H54 (cell line): ENCODE results near the gene AQP6.

Source experiments
- DNase-seq: peaks from one replicate; pipeline ENCODE4 v3.0.0; 2011; ENCODE audit warnings: low spot score, mixed read lengths; ENCODE audit not compliant: insufficient read length
- FAIRE-seq: peaks from 3 replicates; lab custom pipeline; 2011; peaks lifted over from hg19 to GRCh38; lab: Jason Lieb, UNC
- POLR2A ChIP-seq: IDR thresholded peaks from 2 replicates; pipeline ENCODE4 v1.6.1; 2011; ENCODE audit warnings: low read depth, mild to moderate bottlenecking, low read length

Gene AQP6, protein sequence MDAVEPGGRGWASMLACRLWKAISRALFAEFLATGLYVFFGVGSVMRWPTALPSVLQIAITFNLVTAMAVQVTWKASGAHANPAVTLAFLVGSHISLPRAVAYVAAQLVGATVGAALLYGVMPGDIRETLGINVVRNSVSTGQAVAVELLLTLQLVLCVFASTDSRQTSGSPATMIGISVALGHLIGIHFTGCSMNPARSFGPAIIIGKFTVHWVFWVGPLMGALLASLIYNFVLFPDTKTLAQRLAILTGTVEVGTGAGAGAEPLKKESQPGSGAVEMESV

DNA sequence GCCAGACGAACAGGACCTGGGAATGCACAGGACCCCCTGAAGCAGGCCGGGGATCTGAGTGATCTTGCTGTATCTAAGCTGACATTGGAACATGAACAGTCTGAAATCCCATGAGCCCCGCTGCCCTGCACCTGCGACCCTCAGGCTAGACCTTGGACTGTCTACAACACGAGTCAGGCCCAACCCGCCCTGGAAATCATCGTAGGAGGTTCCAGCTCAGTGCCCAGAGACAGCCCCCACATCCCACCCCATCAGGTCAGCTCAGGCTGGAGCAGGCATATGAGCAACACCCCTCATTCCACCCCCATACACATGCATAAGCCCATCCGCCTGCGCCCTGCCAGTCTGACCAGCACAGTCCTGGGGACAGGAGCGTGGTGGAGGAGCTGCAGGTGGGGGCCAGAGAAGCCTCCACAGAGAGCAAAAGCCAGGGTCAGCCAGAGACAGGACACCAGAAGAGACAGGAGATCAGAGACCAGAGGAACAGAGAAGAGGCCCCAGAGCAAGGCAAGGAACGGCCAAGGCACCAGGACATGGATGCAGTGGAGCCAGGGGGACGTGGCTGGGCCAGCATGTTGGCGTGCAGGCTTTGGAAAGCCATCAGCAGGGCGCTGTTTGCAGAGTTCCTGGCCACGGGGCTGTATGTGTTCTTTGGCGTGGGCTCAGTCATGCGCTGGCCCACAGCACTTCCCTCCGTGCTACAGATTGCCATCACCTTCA lies at the start of gene AQP6:
Gene AQP6, plus strand, starts transcription at position 307 of the 720 bp plus-strand sequence. Its CDS starts 227 bp downstream, at position 534.
- no peak for TF ChIP-seq POLR2A
- no peak for FAIRE-seq

DNA sequence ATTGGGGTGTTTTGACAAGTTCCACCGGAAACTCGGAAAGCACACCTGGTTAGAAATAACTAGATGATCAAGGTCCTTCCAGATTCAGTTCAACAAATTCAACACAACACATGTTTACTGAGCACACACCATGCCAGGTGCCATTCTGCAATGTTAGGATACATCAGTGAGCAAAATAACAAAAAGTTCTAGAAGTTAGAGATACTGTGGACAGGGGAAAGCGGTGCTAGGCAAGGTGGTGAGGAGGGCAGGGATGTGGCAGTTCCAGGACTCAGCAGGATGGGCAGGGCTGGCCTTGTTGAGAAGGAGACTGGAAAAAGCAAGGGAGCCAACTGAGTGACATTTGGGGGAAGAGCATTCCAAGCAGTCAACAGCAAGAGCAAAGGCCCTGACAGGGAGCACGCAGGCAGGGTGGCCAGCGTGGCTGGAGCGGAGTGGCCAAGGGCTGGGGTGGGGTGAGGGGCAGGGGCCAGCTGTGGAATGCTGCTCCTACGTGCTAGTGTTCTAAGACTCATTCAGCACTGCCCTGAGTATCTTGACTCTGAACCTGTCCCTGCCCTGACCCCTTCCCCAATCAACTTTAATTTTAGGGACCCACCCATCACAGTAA lies 49.6 kb upstream of the AQP6 start:
- no peak for TF ChIP-seq POLR2A
- DNase-seq (no peak), FAIRE-seq (no peak)

More for the DNA sequence above, at the start of gene AQP6:
- no peak for DNase-seq

DNA sequence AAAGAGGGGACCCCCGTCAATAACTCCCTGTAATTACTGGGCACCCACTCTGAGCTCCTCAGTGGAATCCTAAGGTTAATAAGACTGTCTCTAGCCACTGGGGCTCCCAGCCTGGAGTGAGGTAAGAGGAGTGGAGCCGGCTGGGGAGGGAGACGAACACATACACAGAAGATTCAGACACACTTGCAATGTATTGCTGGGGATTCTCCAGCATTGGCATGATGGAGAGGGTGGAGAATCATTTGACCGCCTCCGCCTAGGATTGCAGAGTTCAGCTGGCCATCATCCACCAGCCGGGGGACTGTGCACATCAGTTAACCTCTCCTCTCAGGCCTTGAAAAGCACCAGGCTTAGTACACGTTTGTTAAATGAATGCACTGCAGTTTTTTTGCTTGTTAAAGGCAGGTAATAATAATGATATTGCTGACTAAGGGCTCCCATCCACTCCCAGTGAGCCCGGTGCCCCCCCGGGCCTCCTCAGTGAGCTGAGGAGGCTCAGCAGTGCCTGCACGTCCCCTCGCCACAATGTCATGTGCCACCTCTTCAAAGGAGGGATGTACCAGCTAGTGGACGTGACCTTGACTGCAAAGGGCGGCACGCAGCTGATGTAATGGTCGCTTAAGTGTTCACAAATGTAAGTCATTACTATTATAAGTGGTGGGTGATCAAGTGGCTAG lies 48.7 kb upstream of the AQP6 start:
- TF ChIP-seq POLR2A: no peak
- DNase-seq (no peak), FAIRE-seq (no peak)

GRCh38 chr12:49924628-49925246 lies 48.0 kb upstream of the AQP6 start:
- DNase-seq (no peak), FAIRE-seq (no peak)
- no peak for TF ChIP-seq POLR2A

DNA sequence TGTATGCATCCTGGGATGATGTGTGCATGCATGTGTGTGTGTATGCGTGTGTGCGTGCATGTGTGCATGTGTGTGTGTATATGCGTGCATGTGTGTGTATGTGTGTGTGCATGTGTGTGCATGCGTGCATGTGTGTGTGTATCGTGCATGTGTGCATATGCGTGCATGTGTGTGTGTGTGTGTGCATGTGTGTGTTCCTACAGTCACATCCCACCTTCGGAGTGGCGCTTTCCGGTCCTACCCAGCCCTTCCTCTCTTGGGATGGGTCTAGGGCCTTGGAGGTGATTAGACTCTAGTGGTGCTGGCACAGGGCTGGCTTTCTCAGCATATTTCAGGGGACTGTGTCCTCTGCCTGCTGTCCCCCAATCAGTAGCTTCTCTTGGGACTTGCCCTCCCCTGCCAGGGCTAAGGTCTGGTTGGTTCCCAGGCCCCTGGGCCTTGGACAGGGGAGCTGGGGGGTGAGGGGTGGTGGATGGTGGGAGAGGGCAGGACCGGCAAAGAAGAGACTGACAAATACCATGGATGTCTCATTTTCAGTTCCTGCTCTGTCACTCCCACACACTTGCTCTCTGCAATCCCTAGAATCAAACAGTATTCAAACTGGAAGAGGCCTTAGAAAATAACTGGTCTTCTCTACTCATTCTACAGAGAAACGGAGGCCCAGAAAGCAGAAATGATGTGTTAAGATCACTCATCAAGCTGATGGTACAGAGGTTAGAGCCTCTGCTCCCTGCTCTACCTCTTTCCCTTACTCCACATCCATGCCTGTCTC lies 47.1 kb upstream of the AQP6 start:
- no peak for DNase-seq
- no peak for FAIRE-seq
- TF ChIP-seq POLR2A: no peak

- no peak for FAIRE-seq
- DNase-seq: no peak
- TF ChIP-seq POLR2A: no peak
These were observed 44.3 kb upstream of the AQP6 start for GRCh38 chr12:49928471-49928870.

DNA sequence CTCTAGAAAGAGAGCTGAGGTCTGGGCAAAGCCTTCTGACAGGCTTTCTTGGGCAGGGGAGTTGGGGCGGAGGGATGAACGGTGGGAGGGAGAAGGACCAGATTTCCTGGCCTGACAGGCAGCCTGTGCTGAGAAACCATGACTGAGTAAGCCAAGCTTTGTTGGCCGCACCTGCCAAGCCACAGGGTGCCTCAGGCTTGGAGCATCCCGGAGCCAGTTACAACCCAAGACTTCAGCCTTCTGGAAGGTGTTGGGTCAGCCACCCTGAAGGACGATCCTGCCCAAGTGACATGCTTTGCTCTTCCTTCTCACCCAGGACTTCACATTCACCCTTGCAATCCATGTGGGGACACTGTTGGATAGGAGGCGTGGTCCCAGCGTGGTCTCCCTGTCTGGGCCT lies 43.2 kb upstream of the AQP6 start:
- TF ChIP-seq POLR2A: no peak
- FAIRE-seq (no peak), DNase-seq (no peak)

GRCh38 chr12:49930515-49931288 lies 42.0 kb upstream of the AQP6 start:
- FAIRE-seq (peak; percentile 67), DNase-seq (no peak)
- no peak for TF ChIP-seq POLR2A

DNA sequence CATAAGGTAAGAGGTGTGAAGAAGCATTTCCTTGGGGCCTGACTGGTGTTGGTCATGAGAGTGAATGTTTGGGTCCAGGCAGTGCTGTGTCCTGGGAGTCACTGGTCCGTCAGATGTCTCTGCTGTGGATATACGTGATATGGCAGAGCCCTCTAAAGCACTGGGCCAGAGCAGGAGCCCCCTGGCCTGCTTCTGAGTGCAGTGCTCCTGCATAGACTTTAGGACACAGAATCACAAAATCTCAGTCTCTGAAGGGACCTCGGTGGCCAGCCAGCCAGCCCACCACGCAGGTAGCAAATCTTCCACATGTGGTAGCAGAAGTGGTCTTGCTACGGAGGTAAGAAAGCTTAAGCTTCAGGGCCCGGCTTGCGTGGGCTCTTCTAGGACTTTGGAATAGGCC lies 40.7 kb upstream of the AQP6 start:
- DNase-seq (no peak), FAIRE-seq (no peak)
- no peak for TF ChIP-seq POLR2A

DNA sequence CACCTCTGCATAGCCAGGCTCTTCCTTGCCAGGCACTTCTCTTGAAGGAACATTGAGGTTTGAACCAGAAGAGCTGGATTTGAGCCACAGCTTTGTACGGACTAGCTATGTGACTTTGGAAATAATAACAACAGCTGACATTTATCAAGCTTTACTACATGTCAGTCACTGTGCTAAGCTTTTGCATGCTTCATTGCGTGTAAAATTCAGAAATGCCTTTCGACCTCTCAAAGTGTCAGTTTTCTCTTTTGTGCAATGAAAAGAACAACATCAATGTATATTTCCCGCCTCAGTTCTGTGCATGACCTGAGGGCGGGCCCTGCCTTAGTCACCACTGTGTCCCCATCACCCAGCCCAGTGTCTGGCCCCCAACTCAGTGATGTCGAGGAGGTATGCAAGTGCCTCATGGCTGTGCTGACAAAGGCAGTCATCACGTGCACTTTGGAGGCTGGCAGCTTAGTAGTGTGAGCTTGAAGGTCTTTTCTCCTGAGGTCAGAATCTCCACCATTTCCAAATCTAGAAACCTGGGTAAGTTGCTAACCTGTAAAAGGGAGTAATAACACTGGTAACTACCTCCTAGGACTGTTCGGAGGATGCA lies 40.1 kb upstream of the AQP6 start:
- DNase-seq (no peak), FAIRE-seq (no peak)
- no peak for TF ChIP-seq POLR2A

GRCh38 chr12:49933796-49934195 lies 39.0 kb upstream of the AQP6 start:
- DNase-seq (no peak), FAIRE-seq (no peak)
- no peak for TF ChIP-seq POLR2A

- no peak for DNase-seq
- no peak for FAIRE-seq
- TF ChIP-seq POLR2A: no peak
These were observed 38.2 kb upstream of the AQP6 start for GRCh38 chr12:49934505-49934904.
